CD1c-positive myeloid dendritic cell (primary cell): ENCODE data around the gene CTAG1B.
"Not testable (repeated sequence)": the region's sequence is repeated elsewhere in the genome, so short reads cannot be mapped to it uniquely, and the experiment has no call there.

Experiments
- DNase-seq: peaks from one replicate; pipeline ENCODE4 v3.0.0-alpha.2; 2016; ENCODE audit errors: extremely low spot score

Gene CTAG1B

DNA sequence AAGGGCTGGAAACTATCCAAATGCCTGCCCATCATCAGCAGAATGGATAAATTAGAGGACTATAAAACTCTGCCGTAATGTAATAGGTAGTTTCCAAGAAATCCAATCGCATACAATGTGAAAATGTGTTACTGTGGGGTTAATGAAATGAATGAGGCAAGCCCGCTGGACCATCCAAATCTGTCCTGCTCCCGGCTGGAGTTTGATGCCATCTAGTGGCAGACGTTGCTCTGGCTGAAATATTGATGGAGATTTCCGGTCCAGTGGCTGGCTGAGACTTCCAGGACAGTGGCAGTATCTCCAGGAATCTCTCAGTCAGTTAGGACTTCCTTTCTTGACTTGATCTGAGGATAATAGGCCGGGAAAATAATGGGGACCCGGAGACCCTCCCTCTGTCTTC, 36.1 kb downstream of the CTAG1B start:
- not testable (repeated sequence) for DNase-seq

DNA sequence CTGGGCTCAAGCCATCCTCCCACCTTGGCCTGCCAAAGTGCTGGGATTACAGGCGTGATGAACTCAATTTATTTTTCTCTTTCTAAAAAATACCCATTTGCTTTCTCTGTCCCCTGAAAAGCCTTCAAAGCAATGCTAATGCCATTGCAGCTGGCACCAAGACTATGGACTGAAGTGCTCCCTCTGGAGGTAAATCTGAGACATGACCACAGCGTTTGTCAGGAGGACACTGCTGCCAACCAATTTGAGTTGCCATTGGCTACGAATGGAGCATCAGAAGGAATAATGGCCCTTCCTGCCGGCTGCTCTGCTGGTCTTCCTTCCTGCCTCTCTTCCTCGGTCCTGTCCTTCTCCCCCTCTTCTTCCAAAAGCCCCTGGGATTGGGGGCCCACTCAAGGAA, 44.0 kb downstream of the CTAG1B start:
- DNase-seq: not testable (repeated sequence)

DNA sequence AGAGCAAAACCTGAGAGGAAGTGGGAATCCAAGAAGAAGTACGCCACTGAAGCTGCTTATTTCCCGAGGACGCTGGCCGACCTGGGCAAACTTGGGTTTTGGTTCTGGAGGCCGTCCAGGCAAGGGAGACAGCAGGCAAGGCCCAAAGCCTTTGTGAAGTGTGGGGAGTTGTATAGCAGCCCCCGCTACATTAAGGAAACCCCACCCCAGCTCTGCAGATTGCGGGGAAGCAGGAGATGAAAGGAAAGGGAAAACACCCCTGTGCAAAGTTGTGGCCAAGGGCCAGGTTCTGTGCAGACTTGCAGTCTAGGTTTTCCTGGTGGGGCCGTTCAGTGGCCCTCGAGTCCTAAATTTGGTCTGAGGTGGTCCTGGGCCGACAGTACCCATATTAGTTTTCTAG, 46.0 kb downstream of the CTAG1B start:
- DNase-seq: not testable (repeated sequence)

DNA sequence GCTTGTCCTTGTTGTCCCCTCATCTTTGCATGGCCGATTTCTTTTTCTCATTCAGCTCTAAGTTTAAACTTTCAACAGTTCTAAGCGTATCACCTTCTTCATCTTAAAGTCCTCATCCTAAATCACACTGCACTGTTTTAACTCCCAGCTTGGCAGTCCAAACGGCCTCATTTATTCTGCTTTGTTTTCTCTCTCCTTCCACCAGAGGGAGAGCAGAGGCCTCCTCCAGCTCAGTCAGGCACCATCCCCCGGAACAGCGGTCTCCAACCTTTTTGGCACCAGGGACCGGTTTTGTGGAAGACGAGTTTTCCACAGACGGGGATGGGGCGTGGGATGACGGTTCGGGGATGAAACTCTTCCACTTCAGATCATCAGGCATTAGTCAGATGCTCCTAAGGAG, 48.7 kb downstream of the CTAG1B start:
- not testable (repeated sequence) for DNase-seq
